Uterus (tissue), 2 donors: Measurements from ENCODE around the gene MUC21.

Source experiments
- POLR2A ChIP-seq, 2 donors: fragments of 450-650 bp; IDR thresholded peaks; one replicate each; pipeline ENCODE4 v1.6.1; 2016; ENCODE audit warnings: antibody characterized with exemption in 2 of 2, mild to moderate bottlenecking in 1 of 2, moderate library complexity in 1 of 2
- TF ChIP-seq, protein P1 (sequence below), 4 experiments: fragments of 200-600 bp in 2 of 4; fragments of 450-650 bp in 2 of 4; sonication (generic) in 2 of 4; IDR thresholded peaks; one replicate each; pipeline ENCODE4 v1.5.1; 2016 to 2019; ENCODE audit warnings: antibody characterized with exemption in 4 of 4, mild to moderate bottlenecking in 2 of 4, moderate library complexity in 1 of 4

DNA sequence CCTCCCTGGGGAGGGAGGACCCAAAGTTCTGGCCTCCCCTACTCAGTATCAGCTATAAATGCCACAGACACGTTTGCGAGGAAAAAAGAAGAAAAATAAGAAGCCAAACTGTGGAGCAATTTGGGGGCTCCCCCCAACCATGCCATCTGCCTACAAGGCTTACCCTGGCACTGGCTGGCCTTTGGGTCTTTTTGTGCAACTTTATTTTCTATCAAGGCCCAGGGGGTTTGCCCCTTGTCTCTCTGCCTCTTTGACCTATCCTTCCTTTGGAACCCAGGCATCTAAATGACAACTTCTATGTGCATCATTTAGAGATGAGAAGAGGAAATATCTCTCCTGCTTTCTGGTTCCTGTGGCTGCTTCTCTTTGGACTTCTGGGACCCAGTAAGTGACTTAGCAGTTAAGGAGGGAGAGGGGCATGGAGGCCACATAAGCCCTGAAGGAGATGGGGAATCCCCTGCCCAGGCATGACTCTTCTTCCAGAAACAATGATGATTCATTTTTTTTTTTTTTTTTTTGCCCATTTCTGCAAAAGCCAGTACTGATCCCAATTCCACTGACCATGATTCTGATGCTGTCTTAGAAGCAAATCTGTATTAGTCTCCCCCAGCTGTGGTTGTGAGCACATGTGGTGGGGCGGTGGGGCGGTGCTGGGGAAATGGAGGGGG is 27.0 kb downstream of the MUC21 start, which contains the start of gene MUC22:
- TF ChIP-seq, protein P1, sequence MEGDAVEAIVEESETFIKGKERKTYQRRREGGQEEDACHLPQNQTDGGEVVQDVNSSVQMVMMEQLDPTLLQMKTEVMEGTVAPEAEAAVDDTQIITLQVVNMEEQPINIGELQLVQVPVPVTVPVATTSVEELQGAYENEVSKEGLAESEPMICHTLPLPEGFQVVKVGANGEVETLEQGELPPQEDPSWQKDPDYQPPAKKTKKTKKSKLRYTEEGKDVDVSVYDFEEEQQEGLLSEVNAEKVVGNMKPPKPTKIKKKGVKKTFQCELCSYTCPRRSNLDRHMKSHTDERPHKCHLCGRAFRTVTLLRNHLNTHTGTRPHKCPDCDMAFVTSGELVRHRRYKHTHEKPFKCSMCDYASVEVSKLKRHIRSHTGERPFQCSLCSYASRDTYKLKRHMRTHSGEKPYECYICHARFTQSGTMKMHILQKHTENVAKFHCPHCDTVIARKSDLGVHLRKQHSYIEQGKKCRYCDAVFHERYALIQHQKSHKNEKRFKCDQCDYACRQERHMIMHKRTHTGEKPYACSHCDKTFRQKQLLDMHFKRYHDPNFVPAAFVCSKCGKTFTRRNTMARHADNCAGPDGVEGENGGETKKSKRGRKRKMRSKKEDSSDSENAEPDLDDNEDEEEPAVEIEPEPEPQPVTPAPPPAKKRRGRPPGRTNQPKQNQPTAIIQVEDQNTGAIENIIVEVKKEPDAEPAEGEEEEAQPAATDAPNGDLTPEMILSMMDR (IDR thresholded peaks at IDR 0.05): no peak
- TF ChIP-seq POLR2A (IDR thresholded peaks at IDR 0.05): no peak
